GM18508 (cell line): Measurements from ENCODE around the gene CDH18.

Experiments used
- ATAC-seq: cut with Tn5 transposase; IDR thresholded peaks from one replicate; pipeline ENCODE4 v1.9.1; 2021; ENCODE audit warnings: moderate number of reproducible peaks; ENCODE audit not compliant: insufficient read depth, unreplicated experiment

CDH18 gene

GRCh38 chr5:19987612-19988361 lies at the start of gene CDH18:
TSS of gene CDH18 (minus strand) at chr5:19988200. CDS start at chr5:19838986, 149,214 bp downstream.
- ATAC-seq, result no peak

- no peak for ATAC-seq
Measured at GRCh38 chr5:20034717-20035116, 46.7 kb upstream of the CDH18 start.

DNA sequence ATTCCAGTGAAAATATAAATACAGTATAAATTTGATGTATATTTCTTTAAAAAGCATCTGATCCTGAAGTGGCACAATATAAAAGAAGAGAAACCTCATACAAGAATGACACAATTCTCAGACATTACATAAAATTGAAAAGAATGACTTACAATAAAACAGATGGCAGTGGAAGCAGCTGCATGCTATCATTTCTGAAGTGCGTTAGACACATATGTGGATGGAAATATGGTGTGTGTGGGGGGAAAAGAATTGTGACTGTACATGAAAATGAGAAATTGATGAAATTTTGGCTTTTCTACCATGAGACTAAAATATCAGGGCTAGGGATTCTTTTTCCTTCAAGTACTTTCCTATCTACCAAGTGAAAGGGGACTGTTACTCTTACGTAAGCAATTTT lies 45.9 kb upstream of the CDH18 start:
- no peak for ATAC-seq

DNA sequence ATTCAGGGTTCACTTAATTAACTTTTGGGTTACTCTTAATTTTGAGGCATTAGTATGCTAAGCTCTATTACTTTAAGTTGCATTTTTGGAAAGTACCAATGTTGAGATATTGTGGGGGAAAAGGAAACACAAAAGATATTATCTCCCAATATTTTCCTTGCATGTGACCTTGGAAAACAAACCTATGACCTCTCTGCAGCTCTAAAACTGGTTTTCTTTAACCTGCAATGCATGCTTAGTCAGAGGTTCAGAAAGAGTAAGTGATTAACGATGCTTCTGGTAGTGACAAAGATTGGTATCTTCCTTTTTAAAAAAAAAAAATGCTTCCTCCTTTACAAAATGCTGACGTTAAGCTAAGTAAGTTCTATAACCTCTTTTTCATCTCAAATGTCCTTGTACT lies 44.9 kb upstream of the CDH18 start:
- ATAC-seq, result no peak

- no peak for ATAC-seq
Measured at GRCh38 chr5:20030125-20030524, 42.1 kb upstream of the CDH18 start.

DNA sequence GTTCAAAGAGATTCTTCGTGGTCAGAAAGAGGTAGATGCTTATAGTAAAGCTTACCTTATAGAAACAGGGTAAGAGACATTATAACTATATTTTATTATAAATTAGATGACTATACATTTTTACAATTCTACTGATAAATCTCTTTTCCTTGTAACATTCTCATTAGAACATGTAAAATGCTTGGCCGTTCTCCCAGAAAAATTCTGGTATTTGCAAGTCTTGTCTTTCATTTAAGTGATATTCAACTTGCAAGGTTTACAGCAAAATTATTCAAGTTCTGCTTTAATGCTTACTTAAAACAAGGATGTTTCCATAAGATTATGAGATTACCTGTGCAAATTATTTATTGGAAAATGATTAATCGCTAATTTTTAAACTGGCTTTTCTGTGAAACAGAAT lies 41.3 kb upstream of the CDH18 start:
- no peak for ATAC-seq

GRCh38 chr5:20028506-20028905 lies 40.5 kb upstream of the CDH18 start:
- no peak for ATAC-seq

DNA sequence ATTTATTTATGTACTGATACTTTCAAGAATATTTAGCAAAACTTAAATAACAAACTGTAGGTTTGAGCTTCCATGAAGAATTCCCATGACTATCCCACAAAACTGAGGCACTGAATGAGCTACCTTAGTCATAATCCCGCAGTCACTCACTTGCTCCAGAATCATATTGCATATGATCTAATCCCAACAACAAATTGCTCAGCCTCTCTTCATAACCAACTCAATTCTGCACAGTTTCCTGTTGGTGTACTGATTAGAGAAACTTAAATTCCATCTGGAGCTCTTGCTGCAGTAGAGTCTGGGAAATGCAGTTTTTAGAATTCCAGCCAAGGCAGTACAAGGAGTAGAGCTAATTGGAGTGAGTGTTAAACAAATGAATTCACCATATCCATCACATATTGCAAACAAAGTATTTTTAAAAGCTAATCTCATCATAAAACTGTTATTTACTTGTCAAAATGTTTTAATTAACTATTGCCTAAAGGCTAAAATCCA lies 35.7 kb upstream of the CDH18 start:
- ATAC-seq, result no peak

- no peak for ATAC-seq
Measured at GRCh38 chr5:20020247-20020646, 32.2 kb upstream of the CDH18 start.

DNA sequence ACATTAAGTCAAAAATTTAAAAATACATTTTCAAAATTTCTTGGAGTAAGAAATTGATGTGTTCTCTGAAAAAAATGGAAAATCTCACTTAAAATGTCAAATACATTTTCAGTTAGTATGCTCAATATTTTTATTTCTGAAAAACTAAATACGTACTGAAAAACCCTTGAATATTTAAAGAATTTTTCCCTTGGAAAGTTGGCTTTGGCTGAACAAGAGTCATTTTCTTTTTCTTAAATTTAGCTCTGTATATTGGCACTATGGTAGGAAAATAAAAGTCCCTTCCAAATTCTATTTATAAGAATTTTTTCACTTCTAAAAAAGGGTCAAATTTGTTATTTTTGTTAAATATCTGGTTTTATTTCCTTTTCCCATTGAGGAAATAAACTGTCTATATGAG lies 29.0 kb upstream of the CDH18 start:
- no peak for ATAC-seq

DNA sequence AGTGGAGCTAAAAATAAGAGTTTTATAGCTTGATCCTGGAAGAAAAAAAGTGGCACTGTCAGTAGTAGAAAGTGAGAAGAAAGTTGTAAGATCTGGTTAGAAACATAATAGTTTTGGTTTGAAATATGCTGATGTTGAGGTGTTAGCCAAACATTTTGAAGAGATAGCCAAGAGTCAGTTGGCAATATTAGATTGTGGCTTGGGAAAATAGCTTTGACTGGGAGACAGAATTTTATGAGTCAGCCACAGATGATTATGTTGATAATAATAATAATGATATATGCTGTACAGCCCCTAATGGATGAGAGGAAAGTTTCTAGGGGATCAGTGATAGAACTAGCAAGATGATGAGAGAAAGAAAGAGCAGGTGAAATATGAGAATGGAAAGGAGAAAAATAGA lies 12.4 kb upstream of the CDH18 start:
- ATAC-seq, result no peak

- no peak for ATAC-seq
Measured at GRCh38 chr5:19988457-19988856, 457 bp upstream of the CDH18 start.

- ATAC-seq, result no peak
Measured at GRCh38 chr5:19986806-19987205, 1.2 kb downstream of the CDH18 start.

GRCh38 chr5:19986031-19986619 lies 1.9 kb downstream of the CDH18 start:
- ATAC-seq, result no peak

DNA sequence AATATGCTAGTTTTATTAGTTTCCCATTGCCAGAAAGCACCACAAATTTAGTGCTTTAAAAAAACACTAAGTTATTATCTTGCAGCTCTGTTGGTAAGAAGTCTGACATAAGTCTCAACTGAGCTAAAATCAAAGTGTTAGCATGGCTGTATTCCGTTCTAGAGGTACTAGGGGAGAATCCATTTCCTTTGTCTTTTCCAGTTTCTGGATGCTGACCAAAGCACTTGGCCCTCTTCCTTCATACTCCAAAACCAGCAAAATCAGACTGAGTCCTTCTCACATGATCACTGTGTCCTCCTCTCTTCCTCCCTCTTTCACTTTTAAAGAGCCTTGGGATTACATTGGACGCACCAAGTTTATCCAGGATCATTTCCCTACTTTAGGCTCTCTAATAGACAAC lies 9.5 kb downstream of the CDH18 start:
- ATAC-seq, result no peak

GRCh38 chr5:19977099-19977498 lies 10.9 kb downstream of the CDH18 start:
- no peak for ATAC-seq

GRCh38 chr5:19975795-19976194 lies 12.2 kb downstream of the CDH18 start:
- ATAC-seq, result no peak

GRCh38 chr5:19960451-19960850 lies 27.5 kb downstream of the CDH18 start:
- ATAC-seq, result no peak

DNA sequence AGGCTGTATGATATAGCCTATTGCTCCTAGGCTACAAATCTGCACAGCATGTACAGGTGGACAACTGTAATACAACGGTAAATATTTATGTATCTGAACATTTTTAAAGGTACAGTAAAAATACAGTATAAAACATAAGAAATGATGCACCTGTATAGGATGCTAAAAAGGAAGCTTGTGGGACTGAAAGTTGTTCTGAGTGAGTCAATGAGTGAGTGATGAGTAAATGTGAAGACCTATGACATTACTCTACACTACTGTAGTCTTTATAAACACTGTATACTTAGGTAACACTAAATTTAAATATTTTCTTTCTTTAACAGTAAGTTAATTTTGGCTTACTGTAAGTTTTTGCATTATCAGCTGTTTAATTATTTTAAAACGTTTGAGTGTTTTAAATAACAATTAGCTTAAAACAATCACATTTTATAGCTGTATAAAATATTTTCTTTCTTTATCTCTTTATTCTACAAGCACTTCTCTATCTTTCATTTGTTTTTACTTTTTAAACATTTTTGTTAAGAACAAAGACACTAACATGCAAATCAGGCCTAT lies 28.1 kb downstream of the CDH18 start:
- no peak for ATAC-seq

GRCh38 chr5:19950897-19951296 lies 37.1 kb downstream of the CDH18 start:
- ATAC-seq, result no peak

- no peak for ATAC-seq
Measured at GRCh38 chr5:19940192-19940591, 47.8 kb downstream of the CDH18 start.

- ATAC-seq, result no peak
Measured at GRCh38 chr5:19930451-19930850, 57.5 kb downstream of the CDH18 start.
